ENCODE data around the gene PAFAH1B1. TPM values are rescaled to one million over a fixed set of nuclear protein-coding genes. Genes with fewer than 3 reads are reported as not detected.
"Not testable (repeated sequence)": the region's sequence is repeated elsewhere in the genome, so short reads cannot be mapped to it uniquely, and the experiment has no call there.

PAFAH1B1 gene
- total RNA-seq, 1 experiment from 2014 or later, result 49.1 TPM

DNA sequence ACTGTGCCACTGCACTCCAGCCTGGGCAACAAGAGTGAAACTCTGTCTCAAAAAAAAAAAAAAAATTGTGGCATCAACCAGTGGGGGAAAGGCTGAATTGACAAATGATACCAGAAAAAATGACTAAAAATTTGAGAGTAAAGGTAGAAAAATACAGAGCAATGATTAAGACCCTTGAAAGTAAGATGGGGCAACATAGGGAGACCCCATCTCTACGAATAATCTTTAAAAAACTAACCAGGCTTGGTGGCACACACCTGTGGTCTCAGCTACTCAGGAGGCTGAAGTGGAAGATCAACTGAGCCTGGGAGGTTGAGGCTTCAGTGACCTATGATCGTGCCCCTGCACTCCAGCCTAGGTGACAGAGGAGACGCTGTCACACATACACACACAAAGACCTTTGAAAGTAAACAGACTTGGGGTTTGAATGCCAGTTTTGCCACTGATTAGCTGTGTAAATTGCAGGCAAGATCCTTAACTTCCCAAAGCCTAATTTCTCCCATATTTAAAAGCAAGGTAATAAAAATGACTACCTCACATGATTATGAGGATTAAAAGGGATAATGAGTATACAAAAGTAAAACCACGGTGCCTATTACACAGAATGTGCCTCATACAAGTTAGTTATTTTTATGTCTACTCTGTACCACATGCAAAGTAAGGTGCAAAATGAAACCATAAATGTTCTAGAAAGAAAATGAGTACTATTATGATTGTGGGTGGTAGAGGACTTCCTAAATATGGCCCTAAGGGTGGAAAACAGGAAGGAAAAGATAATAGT, 21.7 kb upstream of the PAFAH1B1 start:
- no peak for ATAC-seq
- H3K4me2 ChIP-seq (ENCODE audit: low read length), result no peak overlapping the region
- no peak for DNase-seq
- no peak for TF ChIP-seq EZH2phosphoT487 (IDR thresholded peaks at IDR 0.05; ENCODE audit: borderline replicate concordance, low read length)
- TF ChIP-seq, protein P1, sequence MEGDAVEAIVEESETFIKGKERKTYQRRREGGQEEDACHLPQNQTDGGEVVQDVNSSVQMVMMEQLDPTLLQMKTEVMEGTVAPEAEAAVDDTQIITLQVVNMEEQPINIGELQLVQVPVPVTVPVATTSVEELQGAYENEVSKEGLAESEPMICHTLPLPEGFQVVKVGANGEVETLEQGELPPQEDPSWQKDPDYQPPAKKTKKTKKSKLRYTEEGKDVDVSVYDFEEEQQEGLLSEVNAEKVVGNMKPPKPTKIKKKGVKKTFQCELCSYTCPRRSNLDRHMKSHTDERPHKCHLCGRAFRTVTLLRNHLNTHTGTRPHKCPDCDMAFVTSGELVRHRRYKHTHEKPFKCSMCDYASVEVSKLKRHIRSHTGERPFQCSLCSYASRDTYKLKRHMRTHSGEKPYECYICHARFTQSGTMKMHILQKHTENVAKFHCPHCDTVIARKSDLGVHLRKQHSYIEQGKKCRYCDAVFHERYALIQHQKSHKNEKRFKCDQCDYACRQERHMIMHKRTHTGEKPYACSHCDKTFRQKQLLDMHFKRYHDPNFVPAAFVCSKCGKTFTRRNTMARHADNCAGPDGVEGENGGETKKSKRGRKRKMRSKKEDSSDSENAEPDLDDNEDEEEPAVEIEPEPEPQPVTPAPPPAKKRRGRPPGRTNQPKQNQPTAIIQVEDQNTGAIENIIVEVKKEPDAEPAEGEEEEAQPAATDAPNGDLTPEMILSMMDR (conservative IDR thresholded peaks at IDR 0.05; ENCODE audit: low read depth, low read length), result no peak
- no peak for TF ChIP-seq EZH2 (IDR thresholded peaks at IDR 0.05; ENCODE audit: low read length, unreplicated experiment)
- H3K79me2 ChIP-seq (ENCODE audit: low read length), result no peaks in the 10 kb centered on the region
- no peak overlapping the region for H3K9ac ChIP-seq (ENCODE audit: low read length)
- no peak overlapping the region for H2AFZ ChIP-seq (ENCODE audit: low read length)
- H3K4me1 ChIP-seq (ENCODE audit: insufficient read depth, low read length), result no peaks in the 10 kb centered on the region
- POLR2A ChIA-PET (ENCODE audit: unreplicated experiment), result no interaction called here
- no TSS peak for BruUV-seq (replicated peaks)
- H3K27ac ChIP-seq (ENCODE audit: low read length), result no peak overlapping the region
- H3K9me3 ChIP-seq (ENCODE audit: low read length), result no peaks in the 10 kb centered on the region
- intact Hi-C loops (cut with micrococcal nuclease), result no loop called here
- no peak overlapping the region for H3K4me3 ChIP-seq (ENCODE audit: low read length)
- no peaks in the 10 kb centered on the region for H3K36me3 ChIP-seq (ENCODE audit: low read depth, low read length)
- no peaks in the 10 kb centered on the region for H3F3A ChIP-seq (ENCODE audit: low read length, unreplicated experiment)
- CTCF ChIA-PET, result no interaction called here
- no peaks in the 10 kb centered on the region for H3K9me2 ChIP-seq (replicated peaks; ENCODE audit: low read length)
- no peaks in the 10 kb centered on the region for H3K27me3 ChIP-seq (ENCODE audit: low read length)
- no peaks in the 10 kb centered on the region for H4K20me1 ChIP-seq (ENCODE audit: low read length)

DNA sequence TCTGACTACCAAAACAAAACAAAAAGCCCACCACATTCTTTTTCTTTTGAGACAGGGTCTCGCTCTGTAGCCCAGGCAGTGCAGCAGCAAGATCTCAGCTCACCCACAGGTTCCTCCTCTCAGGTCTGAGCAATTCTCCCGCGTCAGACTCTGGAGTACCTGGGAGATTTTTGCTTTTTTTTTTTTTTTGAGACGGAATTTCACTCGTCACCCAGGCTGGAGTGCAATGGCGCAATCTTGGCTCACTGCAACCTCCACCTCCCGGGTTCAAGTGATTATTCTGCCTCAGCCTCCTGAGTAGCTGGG, 21.2 kb upstream of the PAFAH1B1 start:
- BruUV-seq (replicated peaks); H3K9me3 ChIP-seq (ENCODE audit: low read length); H3K27me3 ChIP-seq (ENCODE audit: low read length); H3K4me3 ChIP-seq (ENCODE audit: low read length); H3K4me1 ChIP-seq (ENCODE audit: insufficient read depth, low read length); DNase-seq; H3K79me2 ChIP-seq (ENCODE audit: low read length); H3K9ac ChIP-seq (ENCODE audit: low read length); POLR2A ChIA-PET (ENCODE audit: unreplicated experiment); H3K36me3 ChIP-seq (ENCODE audit: low read depth, low read length); intact Hi-C loops (cut with micrococcal nuclease); H3K4me2 ChIP-seq (ENCODE audit: low read length); H3K27ac ChIP-seq (ENCODE audit: low read length); H3F3A ChIP-seq (ENCODE audit: low read length, unreplicated experiment); CTCF ChIA-PET; H4K20me1 ChIP-seq (ENCODE audit: low read length); H2AFZ ChIP-seq (ENCODE audit: low read length); H3K9me2 ChIP-seq (replicated peaks; ENCODE audit: low read length); ATAC-seq: not testable (repeated sequence)

DNA sequence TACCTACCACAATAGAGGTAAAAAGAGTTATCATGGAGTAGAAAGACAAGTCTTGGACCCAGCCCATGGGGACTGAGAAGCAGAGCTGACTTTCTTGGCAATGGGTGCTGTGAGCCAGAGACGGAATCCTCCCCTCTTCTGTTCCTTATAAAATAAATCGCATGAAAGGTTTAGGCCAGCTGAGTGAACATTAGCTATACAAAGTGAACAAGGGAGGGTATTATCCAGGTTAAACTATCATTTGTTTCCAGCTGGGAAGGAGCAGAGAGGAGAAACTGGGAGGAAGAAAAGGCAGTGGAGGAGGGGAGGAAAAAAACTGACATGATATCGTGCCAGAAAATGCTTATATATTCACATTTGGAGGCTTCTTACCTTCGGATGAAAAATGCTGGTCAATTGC, 13.3 kb upstream of the PAFAH1B1 start:
- Histone ChIP-seq H3K36me3 (ENCODE audit: low read depth, low read length) (no peaks in the 10 kb centered on the region), H3K9ac (ENCODE audit: low read length) (no peak overlapping the region), H3K27me3 (ENCODE audit: low read length) (no peaks in the 10 kb centered on the region), H3K9me3 (ENCODE audit: low read length) (no peaks in the 10 kb centered on the region), H3K4me1 (ENCODE audit: insufficient read depth, low read length) (no peaks in the 10 kb centered on the region), H3F3A (ENCODE audit: low read length, unreplicated experiment) (no peaks in the 10 kb centered on the region), H3K79me2 (ENCODE audit: low read length) (no peaks in the 10 kb centered on the region), H3K4me2 (ENCODE audit: low read length) (peak overlapping the region; percentile 39; the same call in 1 of the 2 replicates), H3K4me3 (ENCODE audit: low read length) (no peak overlapping the region), H3K9me2 (replicated peaks; ENCODE audit: low read length) (no peaks in the 10 kb centered on the region), H3K27ac (ENCODE audit: low read length) (no peak overlapping the region), H2AFZ (ENCODE audit: low read length) (peak overlapping the region; percentile 63; the same call in 1 of the 2 replicates), H4K20me1 (ENCODE audit: low read length) (no peaks in the 10 kb centered on the region)
- ATAC-seq (no peak), DNase-seq (no peak)
- no TSS peak for BruUV-seq (replicated peaks)
- no peak for TF ChIP-seq EZH2phosphoT487 (IDR thresholded peaks at IDR 0.05; ENCODE audit: borderline replicate concordance, low read length)
- TF ChIP-seq EZH2 (IDR thresholded peaks at IDR 0.05; ENCODE audit: low read length, unreplicated experiment), result no peak
- TF ChIP-seq, protein P1 (conservative IDR thresholded peaks at IDR 0.05; ENCODE audit: low read depth, low read length), result no peak
- CTCF ChIA-PET, result interaction anchor here (0.6 to 1.0 kb wide), 3 partner anchors 13 to 268 kb away, joined by 3 to 8 read pairs (median 4); partner anchors contain the start of gene PAFAH1B1
- intact Hi-C loops (cut with micrococcal nuclease), result no loop called here
- POLR2A ChIA-PET (ENCODE audit: unreplicated experiment), result no interaction called here

Measured in PC-3 (cell line).